Activated naive CD4-positive, alpha-beta T cell treated with anti-CD3 and anti-CD28 coated beads, Interleukin-2, amount 50 U/mL, for 16 hours (primary cell): ENCODE measurements around the gene PLEKHG4B.
"Not testable (repeated sequence)": the region's sequence is repeated elsewhere in the genome, so short reads cannot be mapped to it uniquely, and the experiment has no call there.

Source experiments
- DNase-seq: peaks from one replicate; pipeline ENCODE4 v3.0.0-alpha.2; 2020

PLEKHG4B gene

GRCh38 chr5:191036-191948 lies 99.3 kb downstream of the PLEKHG4B start, which contains the start of gene LRRC14B:
Gene LRRC14B, plus strand, starts transcription at chr5:191495. Its CDS starts 44 bp downstream, at chr5:191539.
- no peak for DNase-seq

- DNase-seq: no peak
Observed at GRCh38 chr5:191949-192690, 100.2 kb downstream of the PLEKHG4B start.

- no peak for DNase-seq
Observed at GRCh38 chr5:192691-192969, 100.7 kb downstream of the PLEKHG4B start.

GRCh38 chr5:192970-193831 lies 101.2 kb downstream of the PLEKHG4B start:
- DNase-seq: no peak

- no peak for DNase-seq
Observed at GRCh38 chr5:194102-194501, 102.1 kb downstream of the PLEKHG4B start.

- DNase-seq: no peak
Observed at GRCh38 chr5:194603-195209, 102.7 kb downstream of the PLEKHG4B start.

GRCh38 chr5:195401-196160 lies 103.6 kb downstream of the PLEKHG4B start:
- DNase-seq: no peak

GRCh38 chr5:196350-196749 lies 104.4 kb downstream of the PLEKHG4B start:
- no peak for DNase-seq

GRCh38 chr5:197031-197430 lies 105.1 kb downstream of the PLEKHG4B start:
- not testable (repeated sequence) for DNase-seq

GRCh38 chr5:197892-198489 lies 106.0 kb downstream of the PLEKHG4B start:
- DNase-seq: no peak

- no peak for DNase-seq
Observed at GRCh38 chr5:198516-199196, 106.7 kb downstream of the PLEKHG4B start.

GRCh38 chr5:199197-199949 lies 107.4 kb downstream of the PLEKHG4B start:
- no peak for DNase-seq

GRCh38 chr5:199950-200645 lies 108.1 kb downstream of the PLEKHG4B start:
- DNase-seq: no peak

GRCh38 chr5:200985-201384 lies 109.0 kb downstream of the PLEKHG4B start:
- no peak for DNase-seq

GRCh38 chr5:201672-202071 lies 109.7 kb downstream of the PLEKHG4B start:
- DNase-seq: no peak

GRCh38 chr5:203246-203930 lies 111.4 kb downstream of the PLEKHG4B start:
- no peak for DNase-seq

- no peak for DNase-seq
Observed at GRCh38 chr5:204001-204400, 112.0 kb downstream of the PLEKHG4B start.

- DNase-seq: no peak
Observed at GRCh38 chr5:204462-204861, 112.5 kb downstream of the PLEKHG4B start.
